NB4 (cell line): ENCODE data around the gene ACTL6A.

ENCODE experiments used
- DNase-seq: peaks from one replicate; pipeline ENCODE4 v3.0.0; 2010; ENCODE audit warnings: low read depth
- H3K4me3 ChIP-seq: one replicate; pipeline ENCODE4 v1.5.1; 2011; ENCODE audit warnings: mild to moderate bottlenecking, low read depth, low read length, moderate library complexity
- CTCF ChIP-seq: IDR thresholded peaks from one replicate; pipeline ENCODE4 v1.5.1; 2012; ENCODE audit warnings: low read depth, low read length
- MYC ChIP-seq: IDR thresholded peaks from 2 replicates; pipeline ENCODE4 v1.6.1; 2011; ENCODE audit warnings: low read depth, low read length
- POLR2A ChIP-seq: IDR thresholded peaks from 2 replicates; pipeline ENCODE4 v1.6.1; 2011; ENCODE audit warnings: mild to moderate bottlenecking; ENCODE audit not compliant: insufficient read length; ENCODE audit errors: extremely low read depth
- TF ChIP-seq, protein P1 (sequence below): IDR thresholded peaks from 2 replicates; pipeline ENCODE4 v1.6.1; 2011; ENCODE audit warnings: low read depth, low read length

The ACTL6A gene

GRCh38 chr3:179563271-179563783 is 601 bp downstream of the ACTL6A start:
- DNase-seq = peak; percentile 85
- peak overlapping the region; percentile 71 for H3K4me3 ChIP-seq
- TF ChIP-seq CTCF (no peak), POLR2A (no peak), MYC (peak; percentile 70; the same call in 1 of the 2 replicates)
- TF ChIP-seq, protein P1, sequence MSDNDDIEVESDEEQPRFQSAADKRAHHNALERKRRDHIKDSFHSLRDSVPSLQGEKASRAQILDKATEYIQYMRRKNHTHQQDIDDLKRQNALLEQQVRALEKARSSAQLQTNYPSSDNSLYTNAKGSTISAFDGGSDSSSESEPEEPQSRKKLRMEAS = peak; percentile 70; the same call in 1 of the 2 replicates

- DNase-seq = no peak
- TF ChIP-seq, protein P1 = no peak
- TF ChIP-seq CTCF (no peak), MYC (no peak), POLR2A (no peak)
- no peak overlapping the region for H3K4me3 ChIP-seq
These were observed 2.8 kb downstream of the ACTL6A start for GRCh38 chr3:179565496-179565895.

GRCh38 chr3:179580992-179581391 is 18.3 kb downstream of the ACTL6A start:
- no peak overlapping the region for H3K4me3 ChIP-seq
- no peak for DNase-seq
- no peak for TF ChIP-seq CTCF
- no peak for TF ChIP-seq POLR2A
- TF ChIP-seq MYC = no peak

- no peak overlapping the region for H3K4me3 ChIP-seq
- DNase-seq = no peak
- TF ChIP-seq CTCF (no peak), POLR2A (no peak), MYC (no peak)
- TF ChIP-seq, protein P1 = no peak
These were observed 26.4 kb downstream of the ACTL6A start for GRCh38 chr3:179589143-179589542.

DNA sequence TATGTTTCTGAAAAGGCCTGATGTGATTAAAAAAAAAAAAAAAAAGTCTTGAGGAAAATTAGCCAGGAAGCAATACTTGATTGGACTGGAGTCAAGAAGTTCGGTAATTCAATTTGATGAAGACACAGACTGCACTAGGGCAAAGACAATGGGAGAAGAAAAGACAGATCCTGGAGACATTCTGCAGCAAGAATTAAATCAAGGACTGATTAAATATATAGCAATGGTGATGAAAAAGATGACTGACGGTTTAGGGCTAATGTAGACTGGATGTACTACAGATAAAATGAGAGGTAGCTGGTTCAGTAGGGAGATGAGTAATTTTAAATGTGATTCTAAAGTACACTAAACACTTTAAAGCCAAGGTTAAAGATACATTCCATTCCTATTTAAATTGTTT is 27.9 kb downstream of the ACTL6A start:
- no peak overlapping the region for H3K4me3 ChIP-seq
- DNase-seq = no peak
- TF ChIP-seq, protein P1 = no peak
- TF ChIP-seq POLR2A (no peak), MYC (no peak), CTCF (no peak)

DNA sequence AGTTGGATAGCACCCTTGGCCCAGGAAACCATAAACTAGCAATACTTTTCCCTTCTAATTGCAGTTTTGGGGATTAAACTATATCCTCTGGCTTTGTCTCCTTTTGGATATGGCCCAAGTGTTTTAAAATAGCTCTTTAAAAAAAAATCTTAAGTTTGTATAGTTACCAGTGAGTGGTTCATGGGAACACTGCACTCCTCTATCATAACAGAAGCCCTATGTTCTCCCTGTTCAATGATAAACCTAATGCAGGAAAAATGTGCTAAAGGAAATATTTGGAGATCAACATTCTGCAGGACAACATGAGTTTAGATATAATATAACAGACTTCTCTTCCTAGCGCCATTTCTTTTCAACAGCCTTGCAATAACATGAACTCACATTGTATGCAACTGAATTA is 28.6 kb downstream of the ACTL6A start:
- no peak overlapping the region for H3K4me3 ChIP-seq
- DNase-seq = no peak
- TF ChIP-seq POLR2A = no peak
- TF ChIP-seq MYC = no peak
- TF ChIP-seq, protein P1 = no peak
- TF ChIP-seq CTCF = no peak
